GM19467 (cell line): ENCODE data around the gene AIP.

Experiments used
- ATAC-seq: cut with Tn5 transposase; IDR thresholded peaks from one replicate; pipeline ENCODE4 v1.9.1; 2021; ENCODE audit warnings: mild to moderate bottlenecking, moderate library complexity; ENCODE audit not compliant: unreplicated experiment

The AIP gene

GRCh38 chr11:67525275-67525976, 42.6 kb downstream of the AIP start:
- ATAC-seq = no peak

DNA sequence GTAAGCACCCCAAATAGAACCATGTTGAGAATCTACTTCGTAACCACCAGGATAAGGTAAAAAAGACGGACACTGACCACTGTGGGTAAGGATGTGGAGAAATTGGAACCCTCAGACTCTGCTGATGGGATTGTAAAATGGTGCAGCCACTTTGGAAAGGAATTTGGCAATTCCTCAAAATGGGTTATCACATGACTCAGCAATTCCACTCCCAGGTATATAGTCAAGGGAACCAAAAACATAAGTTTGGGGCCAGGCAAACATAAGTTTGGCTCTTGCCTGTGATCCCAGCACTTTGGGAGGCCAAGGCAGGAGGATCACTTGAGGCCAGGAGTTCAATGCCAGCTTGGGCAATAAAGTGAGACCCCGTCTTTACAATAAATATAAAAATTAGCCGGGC, 45.5 kb downstream of the AIP start:
- no peak for ATAC-seq

- no peak for ATAC-seq
These were observed 47.4 kb downstream of the AIP start for GRCh38 chr11:67530282-67530592.

DNA sequence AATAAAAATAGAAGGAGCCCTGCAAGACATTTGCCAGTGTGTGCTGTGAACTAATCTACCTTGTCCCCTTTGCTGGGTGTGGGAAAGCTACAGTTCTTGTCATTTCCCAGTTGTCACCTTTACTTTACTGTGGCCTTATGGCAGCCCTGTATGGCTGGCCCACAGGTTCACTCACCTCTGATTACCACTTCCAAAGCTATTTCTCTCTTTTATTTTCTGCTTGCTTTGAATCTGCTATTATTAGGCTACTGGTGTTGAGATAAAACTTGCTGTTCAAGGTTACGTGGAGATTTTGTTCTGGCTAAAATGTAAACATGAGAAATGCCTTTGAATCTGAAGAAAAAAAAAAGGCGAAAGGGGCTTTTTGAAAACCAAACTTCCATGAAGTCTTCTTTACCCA, 50.1 kb downstream of the AIP start:
- no peak for ATAC-seq

DNA sequence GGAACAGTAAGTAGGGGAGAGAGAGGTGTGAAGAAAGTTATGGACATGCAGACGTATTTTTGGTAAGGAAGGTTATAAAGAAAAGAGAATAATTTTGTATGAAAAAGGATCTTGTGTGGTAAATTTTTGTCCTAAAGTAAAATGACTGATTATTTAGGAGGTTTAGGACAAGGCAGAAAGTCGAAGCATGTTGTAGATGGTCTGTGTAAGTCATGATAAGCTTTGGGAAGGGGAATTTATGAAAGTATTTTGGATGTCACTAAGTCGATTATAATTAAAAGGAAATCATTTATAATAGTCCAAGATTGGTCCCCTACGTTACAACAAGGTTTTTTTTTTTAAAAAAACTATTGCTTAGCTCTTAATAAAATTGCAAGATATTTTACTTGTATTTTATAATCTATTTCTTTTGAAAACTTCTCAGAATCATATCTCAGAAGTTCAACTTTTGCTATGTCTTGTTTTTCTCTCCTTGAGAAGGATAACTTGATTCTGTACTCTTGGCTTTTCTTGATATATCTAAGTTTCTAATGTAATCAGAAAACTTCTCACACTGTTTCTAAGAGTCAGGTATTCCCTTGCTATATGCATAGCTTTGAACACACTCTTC, 51.3 kb downstream of the AIP start:
- ATAC-seq = no peak

DNA sequence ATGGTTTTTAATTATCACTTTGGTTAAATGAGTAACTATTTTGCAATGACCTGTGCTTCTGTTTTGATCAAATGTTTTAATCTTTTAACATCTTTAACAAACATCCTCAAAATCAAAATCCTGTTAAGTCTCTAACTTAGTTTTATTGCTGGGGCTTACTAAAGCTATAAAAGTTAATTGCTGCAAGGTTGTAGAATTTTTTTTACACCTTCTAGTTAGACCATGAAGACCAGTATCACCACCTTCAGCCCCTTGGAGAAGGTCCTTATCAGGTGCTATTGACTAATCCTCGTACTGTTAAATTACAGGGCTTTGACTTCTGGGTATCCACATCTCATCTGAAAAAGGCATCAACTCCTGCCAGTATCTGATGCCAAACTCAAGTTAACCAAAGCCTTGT, 52.7 kb downstream of the AIP start:
- no peak for ATAC-seq

GRCh38 chr11:67538306-67538705, 55.5 kb downstream of the AIP start:
- no peak for ATAC-seq

- ATAC-seq = no peak
These were observed 56.1 kb downstream of the AIP start for GRCh38 chr11:67538823-67539505.

- ATAC-seq = no peak
These were observed 56.7 kb downstream of the AIP start for GRCh38 chr11:67539550-67539949.
